HepG2 (cell line): ENCODE measurements around the gene ABAT. TPM values are rescaled to one million over a fixed set of nuclear protein-coding genes. Genes with fewer than 3 reads are reported as not detected.

ENCODE experiments used
- ARHGAP35 ChIP-seq: sonication (generic); formaldehyde crosslinking; IDR thresholded peaks from 2 replicates; pipeline ENCODE4 v1.9.0; 2022; ENCODE audit warnings: mild to moderate bottlenecking, inconsistent platforms, moderate library complexity, missing genetic modification reagents, borderline replicate concordance
- FOXK2 ChIP-seq: fragments of 450-650 bp; IDR thresholded peaks from 2 replicates; pipeline ENCODE4 v1.6.1; 2016
- HNRNPL ChIP-seq: fragments of 200-400 bp; formaldehyde crosslinking; IDR thresholded peaks from 2 replicates; pipeline ENCODE4 v1.6.1; 2017; ENCODE audit warnings: mild to moderate bottlenecking, low read depth, low read length
- MTF1 ChIP-seq: sonication (generic); formaldehyde crosslinking; IDR thresholded peaks from 2 replicates; pipeline ENCODE4 v1.5.0; 2020; ENCODE audit warnings: missing genetic modification reagents
- NFE2L1 ChIP-seq: sonication (generic); formaldehyde crosslinking; IDR thresholded peaks from 2 replicates; pipeline ENCODE4 v1.4.0; 2020; ENCODE audit warnings: missing genetic modification reagents, mild to moderate bottlenecking, borderline replicate concordance
- PTBP1 ChIP-seq: fragments of 200-400 bp; formaldehyde crosslinking; IDR thresholded peaks from 2 replicates; pipeline ENCODE4 v1.6.1; 2018; ENCODE audit warnings: low read length, low read depth; ENCODE audit not compliant: poor library complexity, severe bottlenecking
- SYNCRIP ChIP-seq: fragments of 200-400 bp; formaldehyde crosslinking; IDR thresholded peaks from 2 replicates; pipeline ENCODE4 v1.6.1; 2018; ENCODE audit warnings: mild to moderate bottlenecking, low read depth, low read length; ENCODE audit not compliant: insufficient read depth
- ZFAT ChIP-seq: sonication (generic); formaldehyde crosslinking; conservative IDR thresholded peaks from 2 replicates; pipeline ENCODE4 v1.8.1; 2023; ENCODE audit warnings: missing genetic modification reagents, inconsistent platforms
- ZNF441 ChIP-seq: sonication (generic); formaldehyde crosslinking; IDR thresholded peaks from 2 replicates; pipeline ENCODE4 v1.7.0; 2021; ENCODE audit warnings: missing genetic modification reagents, borderline replicate concordance
- ZNF552 ChIP-seq: sonication (generic); formaldehyde crosslinking; IDR thresholded peaks from 2 replicates; pipeline ENCODE4 v1.9.0; 2022; ENCODE audit warnings: missing genetic modification reagents, mild to moderate bottlenecking, borderline replicate concordance
- ZNF619 ChIP-seq: sonication (generic); formaldehyde crosslinking; IDR thresholded peaks from 2 replicates; pipeline ENCODE4 v1.4.0; 2020; ENCODE audit warnings: mild to moderate bottlenecking, missing genetic modification reagents
- ZNF660 ChIP-seq: sonication (generic); formaldehyde crosslinking; IDR thresholded peaks from 2 replicates; pipeline ENCODE4 v1.5.1; 2020; ENCODE audit warnings: mild to moderate bottlenecking, low read depth, missing genetic modification reagents, borderline replicate concordance
- ZNF713 ChIP-seq: sonication (generic); formaldehyde crosslinking; IDR thresholded peaks from 2 replicates; pipeline ENCODE4 v1.4.0; 2020; ENCODE audit warnings: mild to moderate bottlenecking, missing genetic modification reagents
- ZNF768 ChIP-seq: sonication (generic); formaldehyde crosslinking; IDR thresholded peaks from 2 replicates; pipeline ENCODE4 v1.4.0; 2020; ENCODE audit warnings: missing genetic modification reagents
- polyA plus RNA-seq, 8 experiments: library from polyadenylated mRNA; depleted of rRNA in 3 of 8; stranded (reverse) in 7 of 8; unstranded in 1 of 8; fragments of >200 nt; fragmentation: Illumina TruSeq in 4 of 8; extraction: Trizol in 4 of 8; gene quantifications; 2 replicates each; pipeline versions ENCODE4 v1.2.1 to v1.2.3, GENCODE V29; 2011 to 2016; ENCODE audit warnings: low read depth in 4 of 8, missing spikeins in 1 of 8, mixed read lengths in 1 of 8; ENCODE audit not compliant: insufficient read depth in 1 of 8
- total RNA-seq, 5 experiments: library from RNA; depleted of rRNA; stranded (reverse); fragments of >200 nt; fragmentation: Illumina TruSeq; extraction: Trizol; gene quantifications; 2 replicates each; pipeline ENCODE4 v1.2.3, GENCODE V29; 2016; ENCODE audit warnings: low read depth in 1 of 5
- TF ChIP-seq, protein P1 (sequence below): sonication (generic); formaldehyde crosslinking; IDR thresholded peaks from 2 replicates; pipeline ENCODE4 v1.4.0; 2020; ENCODE audit warnings: mild to moderate bottlenecking, low read depth, missing genetic modification reagents
- TF ChIP-seq, protein P2 (sequence below): sonication (generic); formaldehyde crosslinking; conservative IDR thresholded peaks from 2 replicates; pipeline ENCODE4 v1.8.0; 2022; ENCODE audit warnings: missing genetic modification reagents
- TF ChIP-seq, protein P3 (sequence below): sonication (generic); formaldehyde crosslinking; IDR thresholded peaks from 2 replicates; pipeline ENCODE4 v1.4.0; 2020; ENCODE audit warnings: missing genetic modification reagents, borderline replicate concordance
- TF ChIP-seq, protein P4 (sequence below): sonication (generic); formaldehyde crosslinking; IDR thresholded peaks from 2 replicates; pipeline ENCODE4 v1.5.0; 2020; ENCODE audit warnings: missing genetic modification reagents
- TF ChIP-seq, protein P5 (sequence below): sonication (generic); formaldehyde crosslinking; IDR thresholded peaks from 2 replicates; pipeline ENCODE4 v1.5.1; 2020; ENCODE audit warnings: mild to moderate bottlenecking, missing genetic modification reagents, moderate library complexity
- TF ChIP-seq, protein P6 (sequence below): sonication (generic); formaldehyde crosslinking; IDR thresholded peaks from 2 replicates; pipeline ENCODE4 v1.4.0; 2020; ENCODE audit warnings: mild to moderate bottlenecking, missing genetic modification reagents

The ABAT gene
- total and polyA plus RNA-seq, 2 of the 13 experiments (the other 11 are each of a cell fraction or from before 2014, with no cell fraction given): 47.6 to 97.3 TPM

DNA sequence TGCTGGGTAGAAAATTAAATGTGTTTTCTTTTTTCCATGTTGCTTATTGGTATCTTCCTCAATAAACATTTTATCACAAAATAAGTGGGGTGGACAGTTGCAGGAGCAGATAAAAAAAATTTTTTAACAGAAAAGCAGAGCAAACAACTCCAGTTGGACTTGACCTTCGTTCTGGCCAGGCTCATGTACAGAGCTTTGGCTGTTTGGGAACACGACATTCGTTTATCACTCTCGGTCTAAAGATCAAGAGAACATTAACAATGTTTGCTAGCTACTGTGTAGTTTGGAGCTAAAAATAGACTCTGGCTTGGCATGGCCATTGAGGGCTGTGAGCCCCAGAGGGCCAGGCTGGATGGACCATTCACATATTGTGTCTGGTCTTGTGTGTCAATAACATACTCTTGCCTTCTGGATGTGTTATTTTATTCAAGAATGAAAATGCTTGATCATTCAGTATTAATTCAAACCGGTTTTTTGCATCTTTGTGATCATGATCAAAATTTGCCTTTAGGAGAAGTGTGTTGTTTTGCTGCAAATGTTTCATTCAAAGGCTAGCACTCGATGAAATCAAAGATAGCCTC is 66.4 kb downstream of the ABAT start (continued):
- TF ChIP-seq, protein P1, sequence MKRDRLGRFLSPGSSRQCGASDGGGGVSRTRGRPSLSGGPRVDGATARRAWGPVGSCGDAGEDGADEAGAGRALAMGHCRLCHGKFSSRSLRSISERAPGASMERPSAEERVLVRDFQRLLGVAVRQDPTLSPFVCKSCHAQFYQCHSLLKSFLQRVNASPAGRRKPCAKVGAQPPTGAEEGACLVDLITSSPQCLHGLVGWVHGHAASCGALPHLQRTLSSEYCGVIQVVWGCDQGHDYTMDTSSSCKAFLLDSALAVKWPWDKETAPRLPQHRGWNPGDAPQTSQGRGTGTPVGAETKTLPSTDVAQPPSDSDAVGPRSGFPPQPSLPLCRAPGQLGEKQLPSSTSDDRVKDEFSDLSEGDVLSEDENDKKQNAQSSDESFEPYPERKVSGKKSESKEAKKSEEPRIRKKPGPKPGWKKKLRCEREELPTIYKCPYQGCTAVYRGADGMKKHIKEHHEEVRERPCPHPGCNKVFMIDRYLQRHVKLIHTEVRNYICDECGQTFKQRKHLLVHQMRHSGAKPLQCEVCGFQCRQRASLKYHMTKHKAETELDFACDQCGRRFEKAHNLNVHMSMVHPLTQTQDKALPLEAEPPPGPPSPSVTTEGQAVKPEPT: no peak
- TF ChIP-seq, protein P2, sequence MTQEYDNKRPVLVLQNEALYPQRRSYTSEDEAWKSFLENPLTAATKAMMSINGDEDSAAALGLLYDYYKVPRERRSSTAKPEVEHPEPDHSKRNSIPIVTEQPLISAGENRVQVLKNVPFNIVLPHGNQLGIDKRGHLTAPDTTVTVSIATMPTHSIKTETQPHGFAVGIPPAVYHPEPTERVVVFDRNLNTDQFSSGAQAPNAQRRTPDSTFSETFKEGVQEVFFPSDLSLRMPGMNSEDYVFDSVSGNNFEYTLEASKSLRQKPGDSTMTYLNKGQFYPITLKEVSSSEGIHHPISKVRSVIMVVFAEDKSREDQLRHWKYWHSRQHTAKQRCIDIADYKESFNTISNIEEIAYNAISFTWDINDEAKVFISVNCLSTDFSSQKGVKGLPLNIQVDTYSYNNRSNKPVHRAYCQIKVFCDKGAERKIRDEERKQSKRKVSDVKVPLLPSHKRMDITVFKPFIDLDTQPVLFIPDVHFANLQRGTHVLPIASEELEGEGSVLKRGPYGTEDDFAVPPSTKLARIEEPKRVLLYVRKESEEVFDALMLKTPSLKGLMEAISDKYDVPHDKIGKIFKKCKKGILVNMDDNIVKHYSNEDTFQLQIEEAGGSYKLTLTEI: no peak
- TF ChIP-seq, protein P3, sequence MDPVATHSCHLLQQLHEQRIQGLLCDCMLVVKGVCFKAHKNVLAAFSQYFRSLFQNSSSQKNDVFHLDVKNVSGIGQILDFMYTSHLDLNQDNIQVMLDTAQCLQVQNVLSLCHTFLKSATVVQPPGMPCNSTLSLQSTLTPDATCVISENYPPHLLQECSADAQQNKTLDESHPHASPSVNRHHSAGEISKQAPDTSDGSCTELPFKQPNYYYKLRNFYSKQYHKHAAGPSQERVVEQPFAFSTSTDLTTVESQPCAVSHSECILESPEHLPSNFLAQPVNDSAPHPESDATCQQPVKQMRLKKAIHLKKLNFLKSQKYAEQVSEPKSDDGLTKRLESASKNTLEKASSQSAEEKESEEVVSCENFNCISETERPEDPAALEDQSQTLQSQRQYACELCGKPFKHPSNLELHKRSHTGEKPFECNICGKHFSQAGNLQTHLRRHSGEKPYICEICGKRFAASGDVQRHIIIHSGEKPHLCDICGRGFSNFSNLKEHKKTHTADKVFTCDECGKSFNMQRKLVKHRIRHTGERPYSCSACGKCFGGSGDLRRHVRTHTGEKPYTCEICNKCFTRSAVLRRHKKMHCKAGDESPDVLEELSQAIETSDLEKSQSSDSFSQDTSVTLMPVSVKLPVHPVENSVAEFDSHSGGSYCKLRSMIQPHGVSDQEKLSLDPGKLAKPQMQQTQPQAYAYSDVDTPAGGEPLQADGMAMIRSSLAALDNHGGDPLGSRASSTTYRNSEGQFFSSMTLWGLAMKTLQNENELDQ: no peak
- TF ChIP-seq HNRNPL (no peak), ZNF660 (CRISPR knock-in tag) (no peak), ARHGAP35 (no peak), MTF1 (CRISPR knock-in tag) (no peak), FOXK2 (peak; percentile 60; the same call in 1 of the 2 replicates), ZNF713 (CRISPR knock-in tag) (peak; percentile 42; the same call in 1 of the 2 replicates), ZNF552 (CRISPR knock-in tag) (no peak), PTBP1 (no peak), NFE2L1 (CRISPR knock-in tag) (no peak), ZNF441 (CRISPR knock-in tag) (peak; percentile 73; the same call in 1 of the 2 replicates), ZNF619 (CRISPR knock-in tag) (no peak), SYNCRIP (no peak), ZFAT (CRISPR knock-in tag) (no peak), ZNF768 (no peak)
- TF ChIP-seq, protein P4, sequence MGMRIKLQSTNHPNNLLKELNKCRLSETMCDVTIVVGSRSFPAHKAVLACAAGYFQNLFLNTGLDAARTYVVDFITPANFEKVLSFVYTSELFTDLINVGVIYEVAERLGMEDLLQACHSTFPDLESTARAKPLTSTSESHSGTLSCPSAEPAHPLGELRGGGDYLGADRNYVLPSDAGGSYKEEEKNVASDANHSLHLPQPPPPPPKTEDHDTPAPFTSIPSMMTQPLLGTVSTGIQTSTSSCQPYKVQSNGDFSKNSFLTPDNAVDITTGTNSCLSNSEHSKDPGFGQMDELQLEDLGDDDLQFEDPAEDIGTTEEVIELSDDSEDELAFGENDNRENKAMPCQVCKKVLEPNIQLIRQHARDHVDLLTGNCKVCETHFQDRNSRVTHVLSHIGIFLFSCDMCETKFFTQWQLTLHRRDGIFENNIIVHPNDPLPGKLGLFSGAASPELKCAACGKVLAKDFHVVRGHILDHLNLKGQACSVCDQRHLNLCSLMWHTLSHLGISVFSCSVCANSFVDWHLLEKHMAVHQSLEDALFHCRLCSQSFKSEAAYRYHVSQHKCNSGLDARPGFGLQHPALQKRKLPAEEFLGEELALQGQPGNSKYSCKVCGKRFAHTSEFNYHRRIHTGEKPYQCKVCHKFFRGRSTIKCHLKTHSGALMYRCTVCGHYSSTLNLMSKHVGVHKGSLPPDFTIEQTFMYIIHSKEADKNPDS (CRISPR knock-in tag): no peak
- TF ChIP-seq, protein P5, sequence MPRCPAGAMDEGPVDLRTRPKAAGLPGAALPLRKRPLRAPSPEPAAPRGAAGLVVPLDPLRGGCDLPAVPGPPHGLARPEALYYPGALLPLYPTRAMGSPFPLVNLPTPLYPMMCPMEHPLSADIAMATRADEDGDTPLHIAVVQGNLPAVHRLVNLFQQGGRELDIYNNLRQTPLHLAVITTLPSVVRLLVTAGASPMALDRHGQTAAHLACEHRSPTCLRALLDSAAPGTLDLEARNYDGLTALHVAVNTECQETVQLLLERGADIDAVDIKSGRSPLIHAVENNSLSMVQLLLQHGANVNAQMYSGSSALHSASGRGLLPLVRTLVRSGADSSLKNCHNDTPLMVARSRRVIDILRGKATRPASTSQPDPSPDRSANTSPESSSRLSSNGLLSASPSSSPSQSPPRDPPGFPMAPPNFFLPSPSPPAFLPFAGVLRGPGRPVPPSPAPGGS (CRISPR knock-in tag): no peak
- TF ChIP-seq, protein P6, sequence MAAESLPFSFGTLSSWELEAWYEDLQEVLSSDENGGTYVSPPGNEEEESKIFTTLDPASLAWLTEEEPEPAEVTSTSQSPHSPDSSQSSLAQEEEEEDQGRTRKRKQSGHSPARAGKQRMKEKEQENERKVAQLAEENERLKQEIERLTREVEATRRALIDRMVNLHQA (CRISPR knock-in tag): no peak
